ENCODE results near the gene ZNF511.

The ZNF511 gene

GRCh38 chr10:133326223-133326551 is 17.5 kb downstream of the ZNF511 start:
- in situ Hi-C loops (cut with MboI; ENCODE audit: low sequenced_read_pairs, unreplicated experiment) = no loop called here
- no peak for DNase-seq (ENCODE audit: low spot score)
- no peak for TF ChIP-seq CTCF (IDR thresholded peaks at IDR 0.05; ENCODE audit: borderline replicate concordance, control extremely low read depth, extremely low read depth, insufficient read depth, missing control alignments)

GRCh38 chr10:133326745-133327650 is 18.3 kb downstream of the ZNF511 start:
- in situ Hi-C loops (cut with MboI; ENCODE audit: low sequenced_read_pairs, unreplicated experiment) = no loop called here
- TF ChIP-seq CTCF (IDR thresholded peaks at IDR 0.05; ENCODE audit: borderline replicate concordance, control extremely low read depth, extremely low read depth, insufficient read depth, missing control alignments) = no peak
- DNase-seq (ENCODE audit: low spot score) = no peak

GRCh38 chr10:133327651-133328357 is 19.1 kb downstream of the ZNF511 start:
- in situ Hi-C loops (cut with MboI; ENCODE audit: low sequenced_read_pairs, unreplicated experiment) = no loop called here
- TF ChIP-seq CTCF (IDR thresholded peaks at IDR 0.05; ENCODE audit: borderline replicate concordance, control extremely low read depth, extremely low read depth, insufficient read depth, missing control alignments) = no peak
- no peak for DNase-seq (ENCODE audit: low spot score)

- DNase-seq (ENCODE audit: low spot score) = no peak
- in situ Hi-C loops (cut with MboI; ENCODE audit: low sequenced_read_pairs, unreplicated experiment) = no loop called here
- no peak for TF ChIP-seq CTCF (IDR thresholded peaks at IDR 0.05; ENCODE audit: borderline replicate concordance, control extremely low read depth, extremely low read depth, insufficient read depth, missing control alignments)
Observed at GRCh38 chr10:133328358-133329343, 19.9 kb downstream of the ZNF511 start.

- TF ChIP-seq CTCF (IDR thresholded peaks at IDR 0.05; ENCODE audit: borderline replicate concordance, control extremely low read depth, extremely low read depth, insufficient read depth, missing control alignments) = peak; percentile 94
- DNase-seq (ENCODE audit: low spot score) = peak; percentile 92
- in situ Hi-C loops (cut with MboI; ENCODE audit: low sequenced_read_pairs, unreplicated experiment) = no loop called here
Observed at GRCh38 chr10:133329491-133330202, 20.9 kb downstream of the ZNF511 start.
